Stimulated activated CD8-positive, alpha-beta memory T cell treated with anti-CD3 and anti-CD28 coated beads, Interleukin-12 subunit alpha, Interleukin-12 subunit beta, amount 100 ng/mL, for 1 hour (primary cell): Measurements from ENCODE around the gene CD99.

Experiments used
- DNase-seq: peaks from one replicate; pipeline ENCODE4 v3.0.0-alpha.2; 2020; ENCODE audit warnings: low read depth

Gene CD99

DNA sequence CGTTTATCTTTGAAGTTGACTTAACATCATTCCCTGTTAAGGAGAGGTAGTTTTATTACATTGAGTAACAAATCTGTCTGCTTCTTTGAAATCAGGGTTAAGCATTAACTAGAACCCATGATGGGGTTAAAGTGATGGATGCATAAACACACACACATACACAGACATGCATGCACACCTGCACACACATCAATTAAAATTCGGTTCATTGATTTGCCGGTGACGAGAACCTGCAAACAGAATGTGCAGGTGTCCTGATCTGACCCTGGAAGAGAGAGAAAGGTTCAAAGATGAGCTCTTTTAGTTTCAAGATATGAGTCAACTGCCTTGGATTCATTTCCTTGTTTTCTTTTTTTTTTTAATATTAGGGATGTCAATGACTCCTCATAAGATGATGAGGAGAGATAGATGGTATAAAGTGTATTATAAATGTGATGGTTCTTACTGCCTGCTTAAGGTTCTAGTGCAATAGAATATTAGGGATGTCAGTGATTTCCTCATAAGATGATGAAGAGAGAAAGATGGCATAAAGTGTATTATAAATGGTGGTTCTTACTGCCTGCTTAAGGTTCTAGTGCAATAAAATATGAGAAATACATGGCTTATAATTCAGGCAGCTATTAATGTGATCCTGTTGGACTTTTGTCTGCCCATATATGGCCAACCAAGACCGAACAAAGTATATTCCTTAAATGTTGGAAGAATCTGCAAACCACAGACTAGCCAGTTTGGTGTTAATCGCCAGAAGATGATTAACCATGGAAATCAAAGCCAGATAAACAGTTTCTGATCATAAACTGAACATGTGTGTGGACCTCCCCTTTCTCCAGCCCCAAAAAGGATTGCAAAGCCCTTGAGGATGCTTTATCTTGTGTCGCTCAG lies 14.1 kb upstream of the CD99 start:
- DNase-seq, result no peak

DNA sequence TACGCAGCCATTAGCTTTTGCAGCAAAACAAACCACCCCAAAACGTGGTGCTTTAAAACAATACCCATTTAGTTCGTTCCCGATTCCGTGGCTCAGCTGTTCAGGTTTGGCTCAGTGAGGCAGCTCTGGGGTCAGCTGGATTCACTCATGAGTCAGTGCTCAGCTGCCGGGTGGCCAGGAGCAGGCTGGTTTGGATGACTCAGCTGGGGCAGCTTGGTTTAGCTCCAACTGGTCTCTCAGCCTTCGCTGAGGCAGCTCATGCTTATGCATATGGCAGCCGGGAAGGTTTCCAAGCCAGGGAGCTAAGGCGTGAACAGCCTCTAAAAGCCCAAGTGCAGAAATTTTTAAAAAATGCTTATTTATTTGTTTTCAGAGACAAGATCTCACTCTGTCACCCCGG lies 13.3 kb upstream of the CD99 start:
- DNase-seq, result no peak

DNA sequence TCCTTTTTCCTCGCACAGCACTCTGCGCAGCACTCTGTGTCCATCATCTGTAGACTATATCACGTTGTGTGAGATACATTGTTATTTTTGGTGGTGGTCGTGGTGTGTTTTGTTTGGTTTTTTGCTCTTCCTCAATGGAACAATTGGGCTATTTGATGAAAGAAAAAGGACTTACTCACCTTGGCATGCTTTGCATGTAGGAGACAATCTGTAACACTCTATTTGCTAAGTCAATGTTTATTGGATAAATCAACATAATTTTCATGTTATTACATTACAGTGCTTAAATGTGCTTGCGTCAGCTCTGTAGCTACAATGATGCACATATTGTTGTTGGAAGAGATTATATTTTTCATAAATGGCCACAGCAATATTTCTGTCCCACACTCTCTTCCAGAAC lies 12.5 kb upstream of the CD99 start:
- no peak for DNase-seq

- no peak for DNase-seq
Measured at GRCh38 chrX:2679534-2680485, 11.3 kb upstream of the CD99 start.

- DNase-seq, result no peak
Measured at GRCh38 chrX:2680486-2681348, 10.4 kb upstream of the CD99 start.

GRCh38 chrX:2682565-2683177 lies 8.4 kb upstream of the CD99 start:
- DNase-seq, result no peak

- DNase-seq, result no peak
Measured at GRCh38 chrX:2684256-2684655, 6.8 kb upstream of the CD99 start.

DNA sequence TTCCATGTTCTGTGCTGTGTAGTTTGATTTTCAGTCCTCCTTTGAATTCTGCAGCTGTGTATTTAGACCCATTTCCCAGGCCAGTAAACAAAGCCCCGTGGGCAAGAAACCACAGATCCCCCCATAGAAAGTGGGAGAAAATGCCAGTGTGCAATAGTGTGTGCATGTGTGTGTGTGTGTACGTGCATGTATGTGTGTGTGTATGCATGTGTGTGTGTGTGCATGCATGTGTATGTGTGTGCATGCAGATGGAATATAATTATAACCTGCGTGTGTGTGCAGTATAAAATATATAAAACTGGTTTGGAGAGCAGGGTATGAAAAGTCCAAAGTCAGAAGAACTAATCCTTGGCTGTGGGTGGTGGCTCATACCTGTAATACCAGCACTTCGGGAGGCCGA lies 5.2 kb upstream of the CD99 start:
- no peak for DNase-seq

DNA sequence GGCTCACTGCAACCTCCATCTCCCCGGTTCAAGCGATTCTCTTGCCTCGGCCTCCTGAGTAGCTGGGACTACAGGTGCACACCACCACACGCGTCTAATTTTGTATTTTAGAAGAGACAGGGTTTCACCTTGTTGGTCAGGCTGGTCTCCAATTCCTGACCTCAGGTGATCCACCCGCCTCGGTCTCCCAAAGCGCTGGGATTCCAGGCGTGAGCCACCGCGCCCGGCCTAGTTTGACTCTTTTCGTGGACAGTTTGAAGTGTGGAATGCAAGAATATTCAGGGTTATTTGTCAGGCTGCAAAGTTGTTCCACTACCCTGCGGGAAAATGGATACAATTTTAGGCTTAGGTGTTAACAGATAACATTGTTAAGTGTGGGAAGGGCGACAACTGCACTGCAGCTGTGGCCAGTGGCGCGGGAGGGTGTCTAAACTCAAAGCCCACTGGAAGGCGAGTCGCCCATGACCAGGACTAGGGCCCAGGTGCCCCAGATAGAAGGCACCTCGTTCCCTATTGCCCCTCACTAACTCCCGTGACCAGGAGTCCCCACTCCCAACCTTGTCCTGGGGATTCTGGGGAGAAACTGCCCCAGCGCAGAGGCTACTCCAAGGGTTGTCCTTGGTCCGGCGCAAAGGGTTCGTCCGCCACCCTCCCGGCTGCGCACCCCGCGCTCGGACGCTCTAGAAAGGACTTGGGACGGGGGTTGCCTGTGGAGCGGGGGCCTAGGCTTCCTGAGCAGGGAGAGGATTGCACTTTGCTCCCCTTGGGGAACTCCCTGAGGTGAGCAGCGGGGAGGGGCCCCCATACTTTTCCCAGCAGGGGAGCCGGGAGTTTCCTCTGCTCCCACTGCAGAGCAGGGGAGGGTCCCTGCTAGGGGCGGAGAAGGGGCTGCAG lies 1.1 kb upstream of the CD99 start:
- no peak for DNase-seq

GRCh38 chrX:2691543-2692220 lies 587 bp downstream of the CD99 start:
- no peak for DNase-seq

- DNase-seq, result no peak
Measured at GRCh38 chrX:2692221-2693112, 1.4 kb downstream of the CD99 start.

- no peak for DNase-seq
Measured at GRCh38 chrX:2693113-2694002, 2.3 kb downstream of the CD99 start.

DNA sequence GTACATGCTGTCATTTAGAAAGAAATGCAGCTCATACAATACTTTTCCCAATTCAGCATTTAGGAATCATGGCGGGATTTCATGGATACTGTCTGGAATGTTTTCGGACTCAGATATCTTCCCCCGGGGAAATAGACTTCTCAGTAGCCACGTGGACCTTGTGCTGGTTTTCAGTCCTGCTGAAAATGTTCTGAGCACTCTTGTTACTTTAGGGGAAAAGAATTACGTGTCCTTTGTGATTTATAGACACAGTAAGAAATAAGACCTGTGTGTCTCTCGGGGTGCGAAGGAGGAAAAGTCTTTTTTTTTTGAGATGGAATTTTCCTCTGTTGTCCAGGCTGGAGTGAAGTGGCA lies 3.8 kb downstream of the CD99 start:
- DNase-seq, result no peak

GRCh38 chrX:2696698-2697215 lies 5.7 kb downstream of the CD99 start:
- no peak for DNase-seq

DNA sequence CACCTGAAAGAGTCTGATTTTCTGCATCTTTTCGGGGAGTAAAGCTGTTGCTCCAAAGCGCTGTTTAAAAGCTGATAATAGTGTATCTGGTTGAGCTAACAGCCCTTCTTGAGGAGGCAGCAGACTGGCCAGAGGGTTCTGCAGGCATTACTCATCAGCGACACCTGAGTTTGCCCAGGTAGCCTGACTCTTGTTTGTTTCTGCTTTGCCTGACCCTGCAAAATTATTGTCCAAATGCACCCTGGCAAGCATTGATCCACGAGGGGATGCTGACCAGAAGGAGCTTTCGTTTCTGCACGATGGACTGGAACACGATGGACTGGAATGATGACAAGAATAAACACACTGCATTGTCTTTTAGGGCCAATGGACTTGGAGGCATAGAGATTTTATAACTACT lies 6.2 kb downstream of the CD99 start:
- no peak for DNase-seq

- no peak for DNase-seq
Measured at GRCh38 chrX:2697741-2698299, 6.7 kb downstream of the CD99 start.

DNA sequence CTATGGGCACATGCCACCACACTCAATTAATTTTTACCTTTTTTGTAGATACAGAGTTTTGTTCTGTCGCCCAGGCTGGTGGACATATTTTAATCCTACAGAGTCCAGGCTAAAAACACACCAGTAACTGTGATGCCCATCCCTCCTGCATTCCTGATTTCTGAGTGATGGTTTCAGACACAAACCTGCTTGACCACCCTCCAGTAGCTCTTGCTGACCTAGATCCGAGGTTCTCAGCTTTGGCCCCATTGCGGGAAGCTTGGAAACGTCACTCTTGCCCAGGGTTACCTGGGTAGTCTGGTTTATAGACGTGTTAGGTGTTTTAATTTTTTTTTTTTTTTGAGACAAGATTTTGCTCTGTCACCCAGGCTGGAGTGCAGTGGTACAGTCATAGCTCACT lies 7.5 kb downstream of the CD99 start:
- DNase-seq, result no peak
